Muscle of leg (tissue), 11 donors: ENCODE measurements around the gene LAMA1. TPM values are rescaled to one million over a fixed set of nuclear protein-coding genes. Genes with fewer than 3 reads are reported as not detected.
A peak's percentile ranks its signal among the peaks of the same experiment; 100 is the strongest.
"Not testable (repeated sequence)": the region's sequence is repeated elsewhere in the genome, so short reads cannot be mapped to it uniquely, and the experiment has no call there.

Source experiments
- DNase-seq: peaks from one replicate; pipeline ENCODE4 v3.0.0; 2013
- H3K27ac ChIP-seq: one replicate; pipeline ENCODE4 v1.5.1; 2013; ENCODE audit warnings: mild to moderate bottlenecking, low read length, control low read depth
- H3K27me3 ChIP-seq: one replicate; pipeline ENCODE4 v1.6.1; 2013; ENCODE audit warnings: low read length; ENCODE audit not compliant: control insufficient read depth, insufficient read depth
- H3K36me3 ChIP-seq: one replicate; pipeline ENCODE4 v1.6.1; 2013; ENCODE audit warnings: low read length; ENCODE audit not compliant: control insufficient read depth, insufficient read depth
- H3K4me1 ChIP-seq: one replicate; pipeline ENCODE4 v1.6.1; 2013; ENCODE audit warnings: low read length; ENCODE audit not compliant: control insufficient read depth, insufficient read depth
- H3K4me3 ChIP-seq: one replicate; pipeline ENCODE4 v1.5.1; 2013; ENCODE audit warnings: low read length, control low read depth
- H3K9me3 ChIP-seq: replicated peaks from 2 replicates; pipeline ENCODE4 v1.6.1; 2013; ENCODE audit warnings: low read depth, low read length; ENCODE audit not compliant: control insufficient read depth
- WGBS: methylation state at CpG from one replicate; pipeline ENCODE4 v1.1.5; 2013; ENCODE audit warnings: missing lambda C conversion rate; ENCODE audit not compliant: insufficient coverage; 5-methylcytosine and 5-hydroxymethylcytosine counted together
- polyA plus RNA-seq, 8 donors: library from polyadenylated mRNA; unstranded; fragments of 120-200 nt; gene quantifications; one replicate each; pipeline versions ENCODE4 v1.2.1 to v1.2.3, GENCODE V29; 2013; ENCODE audit warnings: inconsistent platforms in 1 of 8, low replicate concordance in 1 of 8; ENCODE audit not compliant: insufficient read length in 8 of 8, insufficient read depth in 1 of 8
- total RNA-seq: library from RNA; stranded (reverse); fragments of 120-200 nt; gene quantifications from one replicate; pipeline ENCODE4 v1.2.4, GENCODE V29; 2013

Gene LAMA1
- total and polyA plus RNA-seq, 9 donors = 1.2 to 11.1 (median 3.4) TPM

DNA sequence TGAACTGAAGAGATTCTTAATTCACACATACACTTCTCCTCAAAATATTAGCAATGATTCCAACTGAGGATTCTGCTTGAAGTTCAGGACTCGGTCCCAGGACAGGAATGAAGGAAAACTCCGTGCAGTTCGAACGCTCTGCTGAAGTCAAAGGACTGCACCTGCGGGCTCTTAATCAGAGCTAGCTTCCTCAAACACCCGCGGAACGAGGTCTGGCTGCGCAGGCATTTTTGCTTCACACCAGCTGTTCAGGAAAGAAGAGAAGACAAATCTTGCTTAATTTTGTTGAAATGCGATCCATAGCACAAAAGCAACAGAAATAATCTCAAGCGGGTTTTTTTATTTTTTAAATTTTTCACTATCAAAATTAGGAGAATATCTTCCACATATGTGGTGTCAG lies 175.6 kb downstream of the LAMA1 start:
- DNase-seq = no peak
- 27% methylated on average over 8 of the region's 11 CpGs for WGBS
- no peaks in the 10 kb centered on the region for H3K9me3 ChIP-seq

DNA sequence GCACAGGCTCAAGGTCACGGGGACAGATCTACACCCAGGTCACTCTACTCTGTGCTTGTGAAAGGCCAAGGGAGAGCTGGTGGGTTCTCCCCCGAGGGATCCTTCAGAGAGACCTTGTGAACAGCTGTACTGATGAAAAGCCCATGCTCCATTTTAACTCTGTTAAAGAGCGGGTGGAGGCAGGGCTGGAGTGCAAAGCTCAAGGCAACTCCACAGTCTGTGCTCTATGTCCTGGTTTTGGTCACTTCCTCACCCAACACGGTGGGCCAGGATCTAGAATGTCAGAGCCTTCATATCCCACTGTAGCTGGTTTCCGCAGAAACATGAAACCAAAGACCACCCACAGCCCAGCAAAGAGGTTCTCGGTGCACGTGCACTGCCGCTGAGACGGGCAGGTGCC lies 177.1 kb downstream of the LAMA1 start:
- Histone ChIP-seq H3K4me1 (peaks cover 5% of the 10 kb centered on the region), H3K4me3 (no peak overlapping the region), H3K36me3 (no peaks in the 10 kb centered on the region), H3K27me3 (no peaks in the 10 kb centered on the region), H3K27ac (no peak overlapping the region), H3K9me3 (no peaks in the 10 kb centered on the region)
- 51% methylated on average over 8 of the region's 9 CpGs for WGBS
- DNase-seq = no peak

More for the DNA sequence above, 175.6 kb downstream of the LAMA1 start:
- no peak overlapping the region for H3K4me3 ChIP-seq
- no peaks in the 10 kb centered on the region for H3K27me3 ChIP-seq
- H3K36me3 ChIP-seq = no peaks in the 10 kb centered on the region
- peaks cover 5% of the 10 kb centered on the region for H3K4me1 ChIP-seq
- H3K27ac ChIP-seq = no peak overlapping the region

DNA sequence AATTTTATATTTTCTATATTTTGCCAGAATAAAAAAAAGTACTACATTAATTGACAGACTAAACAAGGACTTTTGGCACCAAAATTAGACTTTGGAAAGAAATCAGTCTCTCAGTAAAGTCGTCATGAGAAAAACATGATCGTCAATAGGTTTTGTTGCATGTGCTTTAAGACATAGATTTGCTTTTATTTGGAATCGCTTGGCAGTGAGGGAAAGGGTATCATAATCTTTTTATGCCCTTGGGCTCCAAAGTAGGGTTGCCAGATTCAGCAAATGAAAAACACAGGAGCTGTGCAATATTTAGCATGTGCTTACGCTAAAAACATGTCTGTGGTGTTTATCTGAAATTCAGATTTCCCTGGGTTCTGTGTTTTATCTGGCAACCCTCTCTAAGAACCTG lies 177.6 kb downstream of the LAMA1 start:
- WGBS = 58% methylated on average over 4 of the region's 4 CpGs
- H3K4me3 ChIP-seq = no peak overlapping the region
- H3K36me3 ChIP-seq = no peaks in the 10 kb centered on the region
- H3K27me3 ChIP-seq = no peaks in the 10 kb centered on the region
- H3K9me3 ChIP-seq = no peaks in the 10 kb centered on the region
- H3K4me1 ChIP-seq = peaks cover 5% of the 10 kb centered on the region
- H3K27ac ChIP-seq = no peak overlapping the region
- peak; percentile 64 for DNase-seq

DNA sequence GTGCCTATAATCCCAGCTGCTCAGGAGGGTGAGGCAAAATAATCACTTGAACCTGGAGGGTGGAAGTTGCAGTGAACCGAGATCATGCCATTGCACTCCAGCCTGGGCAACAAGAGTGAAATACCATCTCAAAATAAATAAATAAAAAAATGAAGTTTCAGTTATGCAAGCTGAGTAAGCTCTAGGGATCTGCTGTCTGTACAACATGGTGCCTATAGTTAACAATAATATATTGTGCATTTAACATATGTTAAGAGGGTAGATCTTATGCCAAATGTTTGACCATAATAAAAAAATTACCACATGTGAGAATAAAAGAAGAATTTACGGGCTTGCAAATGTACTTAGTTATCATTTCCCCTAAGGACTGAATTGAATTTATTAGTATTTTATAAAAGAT lies 179.2 kb downstream of the LAMA1 start:
- H3K9me3 ChIP-seq, H3K27ac ChIP-seq, H3K4me1 ChIP-seq, H3K27me3 ChIP-seq, DNase-seq, H3K36me3 ChIP-seq, H3K4me3 ChIP-seq: not testable (repeated sequence)
- WGBS = no CpG with 5 or more reads among the region's 2 CpGs

DNA sequence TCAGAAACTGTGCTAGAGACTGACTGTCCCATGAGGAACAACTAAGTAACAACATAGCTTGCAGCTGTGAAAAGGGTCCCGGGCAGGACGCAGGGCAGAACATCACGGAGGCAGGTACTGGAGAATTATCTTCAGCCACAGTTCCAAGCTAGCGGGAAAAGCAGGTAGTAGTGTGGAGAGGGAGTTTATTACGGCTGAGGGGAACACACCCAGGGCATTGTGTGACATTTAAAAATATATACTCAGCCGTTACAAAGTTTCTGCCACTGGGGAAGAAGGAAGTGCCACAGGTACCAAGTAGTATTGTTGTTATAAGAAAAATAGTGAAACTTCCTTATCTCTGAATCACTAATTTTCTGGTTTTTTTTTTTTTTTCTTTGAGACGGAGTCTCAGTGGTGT lies 179.6 kb downstream of the LAMA1 start:
- Histone ChIP-seq H3K27me3 (no peaks in the 10 kb centered on the region), H3K9me3 (no peaks in the 10 kb centered on the region), H3K36me3 (no peaks in the 10 kb centered on the region), H3K4me1 (peaks cover 5% of the 10 kb centered on the region), H3K27ac (no peak overlapping the region), H3K4me3 (no peak overlapping the region)
- DNase-seq = no peak
- no CpG with 5 or more reads among the region's 7 CpGs for WGBS

DNA sequence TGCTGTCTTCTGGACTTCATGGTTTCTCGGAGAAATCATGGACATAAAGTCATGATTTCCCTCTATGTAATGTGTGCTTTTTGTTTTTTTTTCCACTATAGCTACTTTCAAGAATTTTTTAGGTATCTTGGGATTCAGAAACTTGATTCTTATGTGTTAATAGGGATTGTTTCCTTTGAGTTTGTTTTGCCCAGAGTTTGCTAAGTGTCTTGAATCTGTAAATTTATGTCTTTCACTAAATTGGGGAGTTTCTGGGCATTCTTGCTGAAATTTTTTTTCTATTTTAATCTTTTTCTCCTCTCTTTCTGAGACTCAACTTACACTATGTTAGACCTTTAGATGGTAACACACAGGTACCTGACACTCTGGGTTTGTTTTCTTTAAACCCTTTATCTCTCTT lies 182.7 kb downstream of the LAMA1 start:
- Histone ChIP-seq H3K4me1 (no peaks in the 10 kb centered on the region), H3K36me3 (no peaks in the 10 kb centered on the region), H3K9me3 (no peaks in the 10 kb centered on the region), H3K27me3 (no peaks in the 10 kb centered on the region), H3K27ac (no peak overlapping the region), H3K4me3 (no peak overlapping the region)
- DNase-seq = no peak
- no CpG with 5 or more reads among the region's 1 CpG for WGBS

DNA sequence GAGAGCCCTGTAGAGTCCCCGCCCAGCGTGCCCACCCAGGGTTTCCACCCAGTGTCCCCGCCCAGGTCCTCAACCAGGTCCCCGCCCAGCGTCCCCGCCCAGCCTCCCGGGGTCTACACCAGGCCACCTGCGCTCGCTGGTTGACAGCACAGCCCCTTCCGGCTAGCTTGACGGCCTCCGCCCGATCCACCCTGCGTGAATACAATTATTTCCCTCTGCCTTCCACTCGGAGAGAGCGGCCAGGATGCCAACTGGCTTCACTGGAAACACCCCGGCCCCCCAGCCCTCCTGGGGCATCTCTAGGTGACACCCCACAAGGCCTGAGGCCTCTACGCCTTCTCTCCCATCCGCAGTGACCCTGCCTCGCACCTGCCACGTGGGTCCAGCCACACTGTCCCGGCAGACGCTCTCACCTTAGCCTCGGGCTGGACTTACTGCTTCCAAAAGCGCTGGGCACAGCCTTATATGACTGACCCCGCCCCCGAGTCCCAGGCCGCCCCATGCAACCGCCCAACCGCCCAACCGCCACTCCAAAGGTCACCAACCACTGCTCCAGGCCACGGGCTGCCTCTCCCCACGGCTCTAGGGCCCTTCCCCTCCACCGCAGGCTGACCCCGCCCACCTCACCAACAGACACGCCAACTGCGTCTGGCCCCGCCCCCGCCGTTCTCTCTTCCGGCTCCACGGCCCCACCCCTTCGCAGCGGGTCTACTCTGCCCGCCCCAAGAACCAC lies 188.1 kb downstream of the LAMA1 start:
- Histone ChIP-seq H3K27me3 (no peaks in the 10 kb centered on the region), H3K9me3 (no peaks in the 10 kb centered on the region), H3K4me3 (no peak overlapping the region), H3K36me3 (no peaks in the 10 kb centered on the region), H3K27ac (no peak overlapping the region), H3K4me1 (no peaks in the 10 kb centered on the region)
- no peak for DNase-seq
- 93% methylated on average over 35 of the region's 45 CpGs for WGBS

DNA sequence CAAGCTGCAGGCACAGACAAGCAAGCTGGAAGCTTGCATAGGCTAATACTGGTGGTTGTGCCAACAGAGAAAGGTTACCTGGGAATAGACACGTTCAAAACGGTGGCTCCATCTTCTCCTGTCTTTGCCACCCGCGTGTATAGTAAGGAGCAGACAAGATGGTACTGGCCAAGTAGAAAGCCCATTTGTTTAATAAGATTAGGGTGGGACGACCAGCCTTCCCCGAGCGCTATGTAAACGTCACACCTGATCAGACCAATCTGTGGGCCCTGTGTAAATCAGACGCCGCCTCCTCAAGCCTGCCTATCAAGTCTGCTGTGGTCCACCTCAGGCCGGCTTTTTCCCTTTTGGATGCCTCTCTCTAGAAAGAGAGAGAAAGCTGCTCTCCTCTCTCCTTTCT lies 189.2 kb downstream of the LAMA1 start:
- Histone ChIP-seq H3K4me1 (no peaks in the 10 kb centered on the region), H3K27ac (no peak overlapping the region), H3K4me3 (no peak overlapping the region), H3K9me3 (no peaks in the 10 kb centered on the region), H3K27me3 (no peaks in the 10 kb centered on the region), H3K36me3 (no peaks in the 10 kb centered on the region)
- DNase-seq = no peak
- 78% methylated on average over 9 of the region's 11 CpGs for WGBS

DNA sequence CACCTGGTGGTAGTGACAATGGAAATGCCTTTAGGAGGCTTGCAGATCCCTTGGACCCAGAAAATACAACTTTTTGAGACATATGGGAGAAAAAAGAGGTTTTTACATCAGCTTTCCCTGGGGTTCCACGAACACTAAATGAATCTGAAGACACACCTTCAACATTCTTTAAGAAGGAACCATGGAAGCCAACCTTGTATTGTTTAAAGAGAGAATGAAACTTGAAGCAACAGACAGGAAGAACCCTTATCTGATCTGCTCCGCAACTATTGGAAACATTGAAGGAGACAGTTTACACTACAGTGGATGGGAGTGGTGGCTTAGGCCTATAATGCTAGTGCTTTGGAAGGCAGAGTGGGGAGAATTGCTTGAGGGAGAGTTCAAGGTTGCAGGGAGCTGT lies 190.4 kb downstream of the LAMA1 start:
- DNase-seq = no peak
- Histone ChIP-seq H3K9me3 (no peaks in the 10 kb centered on the region), H3K4me3 (no peak overlapping the region), H3K27me3 (no peaks in the 10 kb centered on the region), H3K27ac (no peak overlapping the region), H3K36me3 (no peaks in the 10 kb centered on the region), H3K4me1 (no peaks in the 10 kb centered on the region)
- WGBS = 80% methylated on average over 1 of the region's 2 CpGs

DNA sequence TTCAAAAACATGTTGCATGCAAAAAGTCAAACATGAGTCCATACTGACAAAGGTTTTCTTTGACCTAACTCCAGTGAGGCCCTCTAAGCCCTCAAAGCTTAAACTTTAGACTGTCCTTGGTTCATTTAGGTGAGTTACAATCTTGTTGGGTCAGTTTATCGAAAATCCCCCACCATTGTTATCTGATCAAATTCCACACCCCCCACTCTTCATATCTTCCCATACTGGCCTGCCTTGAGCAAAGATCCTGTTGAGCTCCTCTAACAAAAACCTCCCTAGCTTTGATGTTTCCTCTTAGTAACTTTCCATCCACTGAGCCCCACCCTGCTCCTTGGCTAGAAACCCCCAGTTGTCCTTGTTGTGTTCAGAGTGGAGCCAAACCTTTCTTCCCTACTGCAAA lies 194.4 kb downstream of the LAMA1 start:
- no peak overlapping the region for H3K4me3 ChIP-seq
- no peaks in the 10 kb centered on the region for H3K36me3 ChIP-seq
- no CpG with 5 or more reads among the region's 1 CpG for WGBS
- H3K4me1 ChIP-seq = no peaks in the 10 kb centered on the region
- H3K27ac ChIP-seq = no peak overlapping the region
- no peak for DNase-seq
- H3K27me3 ChIP-seq = no peaks in the 10 kb centered on the region
- H3K9me3 ChIP-seq = no peaks in the 10 kb centered on the region

DNA sequence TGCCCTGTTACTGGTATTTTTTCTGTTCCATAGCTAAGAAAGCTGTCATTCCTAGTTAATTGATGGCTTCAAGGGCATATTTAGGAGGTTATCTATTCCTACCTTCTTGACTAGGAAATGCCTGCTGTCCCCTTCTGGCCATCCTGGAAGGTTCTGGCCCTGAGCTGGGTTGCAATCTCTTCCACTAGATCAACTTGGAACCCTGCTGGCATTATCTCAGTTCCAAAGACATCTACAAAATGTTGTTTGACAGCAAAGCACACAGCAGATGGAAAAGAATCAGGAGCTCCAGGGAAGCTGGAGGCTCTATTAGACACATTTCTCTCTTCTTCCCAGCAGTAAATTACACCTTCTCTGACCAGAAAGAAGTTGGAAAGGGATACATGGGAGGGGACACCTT lies 196.0 kb downstream of the LAMA1 start:
- Histone ChIP-seq H3K4me1 (no peaks in the 10 kb centered on the region), H3K4me3 (no peak overlapping the region), H3K27me3 (no peaks in the 10 kb centered on the region), H3K9me3 (no peaks in the 10 kb centered on the region), H3K36me3 (no peaks in the 10 kb centered on the region), H3K27ac (no peak overlapping the region)
- no peak for DNase-seq
